HS-5 (cell line): ENCODE measurements around the gene MTM1.

Experiments
- DNase-seq: peaks from one replicate; pipeline ENCODE4 v3.0.0-alpha.2; 2012; ENCODE audit warnings: low read depth

MTM1 gene

DNA sequence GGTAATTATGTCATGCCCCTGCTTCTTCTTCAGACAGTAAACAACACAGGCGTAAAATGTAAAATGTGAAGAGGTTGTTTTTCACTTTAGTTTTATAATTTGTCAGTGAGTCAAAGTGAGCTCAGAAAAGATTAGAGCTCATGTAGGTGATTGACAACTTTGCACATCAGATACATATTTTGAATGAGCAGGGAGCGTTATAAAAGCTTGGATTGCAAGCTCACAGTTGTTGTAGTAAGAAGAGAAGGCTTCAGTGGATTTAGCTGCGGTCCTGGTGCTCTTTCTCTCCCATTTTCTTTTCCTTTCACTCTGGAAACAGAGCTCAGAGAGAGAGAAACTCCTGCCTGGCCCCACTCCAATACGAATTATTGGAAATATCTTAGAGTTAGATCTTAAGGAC lies 151.2 kb downstream of the MTM1 start:
- DNase-seq: no peak
